Mesendoderm (in vitro differentiated cells): ENCODE measurements around the gene RNF133.

Experiments used
- DNase-seq: peaks from one replicate; pipeline ENCODE4 v3.0.0; 2013
- H2AK5ac ChIP-seq: 2 replicates; pipeline ENCODE4 v1.6.1; 2013; ENCODE audit warnings: low read length, inconsistent platforms
- H2BK120ac ChIP-seq: 2 replicates; pipeline ENCODE4 v1.6.1; 2013; ENCODE audit warnings: low read depth, mild to moderate bottlenecking, low read length, moderate library complexity, mixed read lengths
- H2BK15ac ChIP-seq: replicated peaks from 2 replicates; pipeline ENCODE4 v1.6.1; 2013; ENCODE audit warnings: low read depth, mild to moderate bottlenecking, moderate library complexity
- H2BK5ac ChIP-seq: 2 replicates; pipeline ENCODE4 v1.6.1; 2013; ENCODE audit warnings: low read length, inconsistent platforms
- H3K18ac ChIP-seq: 2 replicates; pipeline ENCODE4 v1.6.1; 2013; ENCODE audit warnings: mild to moderate bottlenecking, low read length, mixed read lengths
- H3K23ac ChIP-seq: one replicate; pipeline ENCODE4 v1.6.1; 2013; ENCODE audit warnings: low read length
- H3K27ac ChIP-seq: 2 replicates; pipeline ENCODE4 v1.5.1; 2013; ENCODE audit warnings: low read depth, mild to moderate bottlenecking, inconsistent platforms, low read length, moderate library complexity
- H3K27me3 ChIP-seq: 2 replicates; pipeline ENCODE4 v1.6.1; 2013; ENCODE audit warnings: low read length, control low read depth, mild to moderate bottlenecking, inconsistent platforms; ENCODE audit not compliant: insufficient read depth, poor library complexity
- H3K36me3 ChIP-seq: 2 replicates; pipeline ENCODE4 v1.6.1; 2013; ENCODE audit warnings: low read length, inconsistent platforms; ENCODE audit not compliant: control insufficient read depth, insufficient read depth
- H3K4ac ChIP-seq: one replicate; pipeline ENCODE4 v1.6.1; 2013; ENCODE audit warnings: low read depth, mild to moderate bottlenecking, low read length, moderate library complexity
- H3K4me1 ChIP-seq: 2 replicates; pipeline ENCODE4 v1.6.1; 2013; ENCODE audit warnings: low read depth, low read length, inconsistent platforms; ENCODE audit not compliant: control insufficient read depth
- H3K4me2 ChIP-seq: 2 replicates; pipeline ENCODE4 v1.6.1; 2013; ENCODE audit warnings: low read length
- H3K4me3 ChIP-seq: 2 replicates; pipeline ENCODE4 v1.5.1; 2013; ENCODE audit warnings: mild to moderate bottlenecking, low read length
- H3K56ac ChIP-seq: one replicate; pipeline ENCODE4 v1.6.1; 2013; ENCODE audit warnings: low read length
- H3K79me1 ChIP-seq: 2 replicates; pipeline ENCODE4 v1.6.1; 2013; ENCODE audit warnings: low read length, inconsistent platforms
- H3K79me2 ChIP-seq: 2 replicates; pipeline ENCODE4 v1.6.1; 2013; ENCODE audit warnings: mild to moderate bottlenecking, low read length; ENCODE audit not compliant: control insufficient read depth, insufficient read depth
- H3K9ac ChIP-seq: 2 replicates; pipeline ENCODE4 v1.6.1; 2013; ENCODE audit warnings: low read length, inconsistent platforms
- H4K5ac ChIP-seq: one replicate; pipeline ENCODE4 v1.6.1; 2013; ENCODE audit warnings: low read length
- H4K8ac ChIP-seq: one replicate; pipeline ENCODE4 v1.6.1; 2013; ENCODE audit warnings: low read depth, mild to moderate bottlenecking, control low read depth, low read length, moderate library complexity
- WGBS: extraction: QIAGEN DNeasy Blood & Tissue Kit; methylation state at CpG from one replicate; pipeline ENCODE4 v1.1.7; 2013; ENCODE audit warnings: low lambda C conversion rate, missing lambda C conversion rate; ENCODE audit not compliant: insufficient coverage; ENCODE audit errors: extremely low coverage; 5-methylcytosine and 5-hydroxymethylcytosine counted together

Gene RNF133

GRCh38 chr7:122695816-122696215 lies 3.1 kb downstream of the RNF133 start:
- Histone ChIP-seq H4K8ac (no peak overlapping the region), H3K4me3 (no peak overlapping the region), H3K27ac (no peak overlapping the region), H4K5ac (no peak overlapping the region), H2BK5ac (no peak overlapping the region), H2BK120ac (no peak overlapping the region), H3K9ac (no peak overlapping the region), H3K27me3 (no peaks in the 10 kb centered on the region), H3K4me2 (no peak overlapping the region), H3K56ac (no peak overlapping the region), H3K36me3 (no peaks in the 10 kb centered on the region), H3K79me2 (no peaks in the 10 kb centered on the region), H2BK15ac (no peak overlapping the region), H3K4ac (no peak overlapping the region), H3K18ac (no peak overlapping the region), H3K79me1 (no peaks in the 10 kb centered on the region), H3K23ac (no peak overlapping the region), H3K4me1 (no peaks in the 10 kb centered on the region), H2AK5ac (no peak overlapping the region)
- no peak for DNase-seq
- no CpG with 5 or more reads among the region's 1 CpG for WGBS

- no peak overlapping the region for H2BK15ac ChIP-seq
- no peak overlapping the region for H3K4me3 ChIP-seq
- H3K4me2 ChIP-seq, result no peak overlapping the region
Measured at GRCh38 chr7:122694697-122695096, 4.2 kb downstream of the RNF133 start.

GRCh38 chr7:122692769-122693309 lies 6.1 kb downstream of the RNF133 start:
- Histone ChIP-seq H3K27me3 (no peaks in the 10 kb centered on the region), H3K9ac (no peak overlapping the region), H3K36me3 (no peaks in the 10 kb centered on the region), H3K4me3 (no peak overlapping the region), H2BK15ac (no peak overlapping the region), H3K4ac (no peak overlapping the region), H3K56ac (no peak overlapping the region), H4K8ac (no peak overlapping the region), H4K5ac (no peak overlapping the region), H3K23ac (no peak overlapping the region), H3K4me2 (no peak overlapping the region), H3K4me1 (no peaks in the 10 kb centered on the region), H3K79me2 (no peaks in the 10 kb centered on the region), H3K18ac (no peak overlapping the region), H2AK5ac (no peak overlapping the region), H3K79me1 (no peaks in the 10 kb centered on the region), H3K27ac (no peak overlapping the region), H2BK5ac (no peak overlapping the region), H2BK120ac (no peak overlapping the region)
- WGBS, result no CpG with 5 or more reads among the region's 3 CpGs
- no peak for DNase-seq

More at GRCh38 chr7:122694697-122695096, 4.2 kb downstream of the RNF133 start:
- H3K79me1 ChIP-seq, result no peaks in the 10 kb centered on the region
- H3K18ac ChIP-seq, result no peak overlapping the region
- no peak overlapping the region for H2AK5ac ChIP-seq
- no peak overlapping the region for H3K4ac ChIP-seq
- no peak overlapping the region for H3K27ac ChIP-seq
- H3K4me1 ChIP-seq, result no peaks in the 10 kb centered on the region
- no CpG with 5 or more reads among the region's 2 CpGs for WGBS
- H3K27me3 ChIP-seq, result no peaks in the 10 kb centered on the region
- no peak for DNase-seq
- no peak overlapping the region for H3K56ac ChIP-seq
- H2BK5ac ChIP-seq, result no peak overlapping the region
- H4K8ac ChIP-seq, result no peak overlapping the region
- no peaks in the 10 kb centered on the region for H3K79me2 ChIP-seq
- no peaks in the 10 kb centered on the region for H3K36me3 ChIP-seq
- H3K23ac ChIP-seq, result no peak overlapping the region
- no peak overlapping the region for H2BK120ac ChIP-seq
- H4K5ac ChIP-seq, result no peak overlapping the region
- H3K9ac ChIP-seq, result no peak overlapping the region

- H2BK5ac ChIP-seq, result no peak overlapping the region
- H4K8ac ChIP-seq, result no peak overlapping the region
- no peak overlapping the region for H2BK15ac ChIP-seq
- H3K23ac ChIP-seq, result no peak overlapping the region
- H3K27ac ChIP-seq, result no peak overlapping the region
- no peaks in the 10 kb centered on the region for H3K36me3 ChIP-seq
- no peak overlapping the region for H3K4ac ChIP-seq
- no peak overlapping the region for H2BK120ac ChIP-seq
- H3K4me1 ChIP-seq, result no peaks in the 10 kb centered on the region
- no peaks in the 10 kb centered on the region for H3K79me1 ChIP-seq
- no peak overlapping the region for H4K5ac ChIP-seq
- no peak overlapping the region for H3K18ac ChIP-seq
- H3K27me3 ChIP-seq, result no peaks in the 10 kb centered on the region
- H3K4me3 ChIP-seq, result no peak overlapping the region
- WGBS, result no CpG with 5 or more reads among the region's 14 CpGs
- no peak overlapping the region for H3K4me2 ChIP-seq
- no peak for DNase-seq
- no peak overlapping the region for H2AK5ac ChIP-seq
- no peak overlapping the region for H3K56ac ChIP-seq
- H3K79me2 ChIP-seq, result no peaks in the 10 kb centered on the region
- no peak overlapping the region for H3K9ac ChIP-seq
Measured at GRCh38 chr7:122691569-122692235, 7.2 kb downstream of the RNF133 start.

GRCh38 chr7:122689346-122690109 lies 9.4 kb downstream of the RNF133 start:
- H3K18ac ChIP-seq, result no peak overlapping the region
- no peak for DNase-seq
- H3K79me2 ChIP-seq, result no peaks in the 10 kb centered on the region
- H3K23ac ChIP-seq, result no peak overlapping the region
- no peaks in the 10 kb centered on the region for H3K36me3 ChIP-seq
- H3K4me1 ChIP-seq, result no peaks in the 10 kb centered on the region
- H2BK15ac ChIP-seq, result no peak overlapping the region
- no peak overlapping the region for H3K4ac ChIP-seq
- H3K4me3 ChIP-seq, result no peak overlapping the region
- no peak overlapping the region for H3K56ac ChIP-seq
- no peak overlapping the region for H3K9ac ChIP-seq
- no peak overlapping the region for H4K5ac ChIP-seq
- no peak overlapping the region for H3K27ac ChIP-seq
- H3K4me2 ChIP-seq, result no peak overlapping the region
- H2BK120ac ChIP-seq, result no peak overlapping the region
- no peak overlapping the region for H2BK5ac ChIP-seq
- H2AK5ac ChIP-seq, result no peak overlapping the region
- H4K8ac ChIP-seq, result no peak overlapping the region
- no peaks in the 10 kb centered on the region for H3K27me3 ChIP-seq
- H3K79me1 ChIP-seq, result no peaks in the 10 kb centered on the region
- WGBS, result no CpG with 5 or more reads among the region's 13 CpGs
